K562 (cell line): ENCODE results near the gene APBB2.

Experiments used
- ATF6 ChIP-seq: sonication (generic); formaldehyde crosslinking; IDR thresholded peaks from 2 replicates; pipeline ENCODE4 v1.4.0; 2020; ENCODE audit warnings: mild to moderate bottlenecking, missing genetic modification reagents
- CHD7 ChIP-seq: fragments of 200-600 bp; sonication (generic); IDR thresholded peaks from one replicate; pipeline ENCODE4 v1.6.1; 2012; ENCODE audit warnings: mild to moderate bottlenecking, low read depth, low read length, inconsistent platforms
- CTCF ChIP-seq, 3 experiments: IDR thresholded peaks in 2 of 3; conservative IDR thresholded peaks in 1 of 3; 2 replicates each; pipeline ENCODE4 v1.5.1; 2011 to 2012; ENCODE audit warnings: low read length in 3 of 3, mild to moderate bottlenecking in 3 of 3, control low read depth in 2 of 3, improper control_type of control experiment in 1 of 3, inconsistent platforms in 1 of 3, low read depth in 1 of 3, mixed read lengths in 1 of 3, moderate library complexity in 1 of 3; ENCODE audit not compliant: insufficient read depth in 2 of 3
- EHMT2 ChIP-seq: fragments of 450-650 bp; IDR thresholded peaks from 2 replicates; pipeline ENCODE4 v1.6.1; 2018; ENCODE audit warnings: antibody characterized with exemption
- HDAC2 ChIP-seq: fragments of 450-650 bp; IDR thresholded peaks from 2 replicates; pipeline ENCODE4 v1.6.1; 2016; ENCODE audit warnings: mild to moderate bottlenecking
- LEF1 ChIP-seq: fragments of 450-650 bp; IDR thresholded peaks from 2 replicates; pipeline ENCODE4 v1.6.1; 2016; ENCODE audit warnings: mild to moderate bottlenecking
- MCM7 ChIP-seq, 2 experiments: fragments of 450-650 bp; IDR thresholded peaks; 2 replicates each; pipeline ENCODE4 v1.6.1; 2016 to 2018
- NR2C2 ChIP-seq, 2 experiments: fragments of 200-800 bp in 1 of 2; sonication (Bioruptor generic) in 1 of 2; sonication (generic) in 1 of 2; formaldehyde crosslinking in 1 of 2; IDR thresholded peaks; 2 replicates each; pipeline versions ENCODE4 v1.6.1 to v1.8.0; 2016 to 2022; ENCODE audit warnings: mild to moderate bottlenecking in 1 of 2, missing compliant biosample characterization in 1 of 2, missing genetic modification characterization in 1 of 2, missing genetic modification reagents in 1 of 2
- RAD21 ChIP-seq, 2 experiments: fragments of 250-450 bp in 1 of 2; fragments of 450-650 bp in 1 of 2; sonication (Bioruptor Pico) in 1 of 2; formaldehyde crosslinking in 1 of 2; IDR thresholded peaks in 1 of 2; conservative IDR thresholded peaks in 1 of 2; 2 replicates each; pipeline versions ENCODE4 v1.4.0 to v1.8.0; 2020 to 2022; ENCODE audit warnings: mild to moderate bottlenecking in 2 of 2, moderate library complexity in 1 of 2
- TAF1 ChIP-seq: IDR thresholded peaks from 2 replicates; pipeline ENCODE4 v1.6.1; 2011; ENCODE audit warnings: mild to moderate bottlenecking, low read length, moderate library complexity; ENCODE audit not compliant: insufficient read depth, control insufficient read depth, severe bottlenecking; ENCODE audit errors: extremely low read depth
- ZBTB26 ChIP-seq: fragments of 450-650 bp; formaldehyde crosslinking; IDR thresholded peaks from 2 replicates; pipeline ENCODE4 v1.4.0; 2022; ENCODE audit warnings: missing genetic modification characterization
- TF ChIP-seq, protein P1 (sequence below): fragments of 450-650 bp; IDR thresholded peaks from 2 replicates; pipeline ENCODE4 v1.6.1; 2016; ENCODE audit warnings: borderline replicate concordance

DNA sequence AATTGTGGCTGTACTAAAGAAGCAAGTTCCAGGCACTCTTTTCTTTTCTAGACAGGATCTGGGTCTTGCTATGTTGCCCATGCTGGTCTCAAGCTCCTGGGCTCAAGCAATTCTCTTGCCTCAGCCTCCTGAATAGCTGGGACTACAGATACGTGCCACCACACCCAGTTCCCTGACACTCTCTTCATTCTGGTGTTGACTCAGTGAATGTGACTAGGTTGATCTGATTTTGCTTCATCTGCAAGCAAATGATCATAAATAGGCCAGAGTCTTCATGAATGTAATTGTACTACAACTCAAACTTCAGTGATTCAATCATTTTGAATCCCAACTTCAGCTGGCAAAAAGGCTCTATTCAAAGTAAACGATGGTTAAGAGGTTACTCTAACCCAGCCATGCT is 78.5 kb downstream of the APBB2 start:
- no peak for TF ChIP-seq LEF1
- TF ChIP-seq TAF1, result no peak
- no peak for TF ChIP-seq NR2C2 (CRISPR knock-in tag; IDR thresholded peaks at IDR 0.05)
- no peak for TF ChIP-seq NR2C2 (tag; IDR thresholded peaks at IDR 0.05)
- TF ChIP-seq HDAC2, result no peak
- TF ChIP-seq CHD7, result no peak
- TF ChIP-seq CTCF (IDR thresholded peaks at IDR 0.05 in 2 of 3, conservative IDR thresholded peaks at IDR 0.05 in 1 of 3; ENCODE audit: insufficient read depth in 2 of 3, low read depth in 1 of 3, low read length in 3 of 3), result no peak
- TF ChIP-seq RAD21 (CRISPR knock-in tag; conservative IDR thresholded peaks at IDR 0.05 in 1 of 2, IDR thresholded peaks at IDR 0.05 in 1 of 2), result no peak
- no peak for TF ChIP-seq MCM7 (IDR thresholded peaks at IDR 0.05)
- no peak for TF ChIP-seq EHMT2
- TF ChIP-seq ATF6, result no peak
- TF ChIP-seq, protein P1, sequence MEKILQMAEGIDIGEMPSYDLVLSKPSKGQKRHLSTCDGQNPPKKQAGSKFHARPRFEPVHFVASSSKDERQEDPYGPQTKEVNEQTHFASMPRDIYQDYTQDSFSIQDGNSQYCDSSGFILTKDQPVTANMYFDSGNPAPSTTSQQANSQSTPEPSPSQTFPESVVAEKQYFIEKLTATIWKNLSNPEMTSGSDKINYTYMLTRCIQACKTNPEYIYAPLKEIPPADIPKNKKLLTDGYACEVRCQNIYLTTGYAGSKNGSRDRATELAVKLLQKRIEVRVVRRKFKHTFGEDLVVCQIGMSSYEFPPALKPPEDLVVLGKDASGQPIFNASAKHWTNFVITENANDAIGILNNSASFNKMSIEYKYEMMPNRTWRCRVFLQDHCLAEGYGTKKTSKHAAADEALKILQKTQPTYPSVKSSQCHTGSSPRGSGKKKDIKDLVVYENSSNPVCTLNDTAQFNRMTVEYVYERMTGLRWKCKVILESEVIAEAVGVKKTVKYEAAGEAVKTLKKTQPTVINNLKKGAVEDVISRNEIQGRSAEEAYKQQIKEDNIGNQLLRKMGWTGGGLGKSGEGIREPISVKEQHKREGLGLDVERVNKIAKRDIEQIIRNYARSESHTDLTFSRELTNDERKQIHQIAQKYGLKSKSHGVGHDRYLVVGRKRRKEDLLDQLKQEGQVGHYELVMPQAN, result no peak
- TF ChIP-seq ZBTB26 (CRISPR knock-in tag), result no peak
